Umbilical cord (tissue), 2 donors: Measurements from ENCODE around the gene NUMB. TPM values are rescaled to one million over a fixed set of nuclear protein-coding genes. Genes with fewer than 3 reads are reported as not detected.
A peak's percentile ranks its signal among the peaks of the same experiment; 100 is the strongest.

ENCODE experiments used
- DNase-seq: peaks from one replicate; pipeline ENCODE4 v3.0.0-alpha.2; 2015; ENCODE audit warnings: low spot score
- total RNA-seq: library from RNA; depleted of rRNA; stranded (reverse); fragments of >200 nt; gene quantifications from one replicate; pipeline ENCODE4 v1.2.3, GENCODE V29; 2014; ENCODE audit warnings: low replicate concordance; ENCODE audit not compliant: insufficient read depth

NUMB gene
- total RNA-seq, 1 donor from 2014 or later, result 24.6 TPM

- DNase-seq, result no peak
These were observed 210.1 kb downstream of the NUMB start for GRCh38 chr14:73248108-73248868.

- no peak for DNase-seq
These were observed 211.8 kb downstream of the NUMB start for GRCh38 chr14:73246387-73247150.

GRCh38 chr14:73245480-73246325, 212.6 kb downstream of the NUMB start:
- DNase-seq, result peak; percentile 50

- DNase-seq, result no peak
These were observed 213.6 kb downstream of the NUMB start for GRCh38 chr14:73244541-73245290.

GRCh38 chr14:73243748-73244147, 214.6 kb downstream of the NUMB start:
- DNase-seq, result no peak

GRCh38 chr14:73243341-73243740, 215.0 kb downstream of the NUMB start:
- DNase-seq, result no peak

- peak; percentile 29 for DNase-seq
These were observed 215.9 kb downstream of the NUMB start for GRCh38 chr14:73242357-73242901.

GRCh38 chr14:73241481-73242165, 216.7 kb downstream of the NUMB start:
- DNase-seq, result no peak

GRCh38 chr14:73240816-73241480, 217.4 kb downstream of the NUMB start:
- DNase-seq, result no peak

- peak; percentile 44 for DNase-seq
These were observed 218.7 kb downstream of the NUMB start for GRCh38 chr14:73239393-73240241.

GRCh38 chr14:73238941-73239340, 219.4 kb downstream of the NUMB start:
- no peak for DNase-seq

GRCh38 chr14:73238424-73238852, 219.9 kb downstream of the NUMB start:
- DNase-seq, result peak; percentile 6

GRCh38 chr14:73237786-73238423, 220.4 kb downstream of the NUMB start:
- DNase-seq, result no peak

- no peak for DNase-seq
These were observed 221.0 kb downstream of the NUMB start, which contains the start of gene PAPLN for GRCh38 chr14:73237219-73237785. Gene PAPLN (plus strand): TSS chr14:73237506. CDS start chr14:73239779, 2,273 bp downstream.

GRCh38 chr14:73236752-73237218, 221.6 kb downstream of the NUMB start:
- no peak for DNase-seq

- no peak for DNase-seq
These were observed 222.2 kb downstream of the NUMB start for GRCh38 chr14:73236157-73236556.

GRCh38 chr14:73235531-73236155, 222.7 kb downstream of the NUMB start:
- DNase-seq, result peak; percentile 69
